Measurements from ENCODE around the gene COX4I1.

The COX4I1 gene

GRCh38 chr16:85777583-85778310, 21.7 kb upstream of the COX4I1 start:
- H3K9me3 ChIP-seq (ENCODE audit: low read length), result no peaks in the 10 kb centered on the region
- no peak overlapping the region for H3K4me3 ChIP-seq (ENCODE audit: low read length)
- H3K36me3 ChIP-seq (ENCODE audit: insufficient read depth, low read length), result peaks cover 53% of the 10 kb centered on the region
- no peak overlapping the region for H2AFZ ChIP-seq (ENCODE audit: low read depth, low read length)
- no peaks in the 10 kb centered on the region for H3K27me3 ChIP-seq (ENCODE audit: insufficient read depth, low read length)
- no peaks in the 10 kb centered on the region for H3K4me1 ChIP-seq (ENCODE audit: insufficient read depth, low read length)

GRCh38 chr16:85778873-85779272, 20.6 kb upstream of the COX4I1 start:
- Histone ChIP-seq H3K9me3 (ENCODE audit: low read length) (no peaks in the 10 kb centered on the region), H3K4me1 (ENCODE audit: insufficient read depth, low read length) (no peaks in the 10 kb centered on the region), H3K36me3 (ENCODE audit: insufficient read depth, low read length) (peaks cover 53% of the 10 kb centered on the region), H3K4me3 (ENCODE audit: low read length) (no peak overlapping the region), H2AFZ (ENCODE audit: low read depth, low read length) (no peak overlapping the region), H3K27me3 (ENCODE audit: insufficient read depth, low read length) (no peaks in the 10 kb centered on the region)

GRCh38 chr16:85780281-85780680, 19.2 kb upstream of the COX4I1 start:
- Histone ChIP-seq H3K9me3 (ENCODE audit: low read length) (no peaks in the 10 kb centered on the region), H3K27me3 (ENCODE audit: insufficient read depth, low read length) (no peaks in the 10 kb centered on the region), H3K4me3 (ENCODE audit: low read length) (no peak overlapping the region), H2AFZ (ENCODE audit: low read depth, low read length) (no peak overlapping the region), H3K4me1 (ENCODE audit: insufficient read depth, low read length) (no peaks in the 10 kb centered on the region), H3K36me3 (ENCODE audit: insufficient read depth, low read length) (peaks cover 57% of the 10 kb centered on the region)

DNA sequence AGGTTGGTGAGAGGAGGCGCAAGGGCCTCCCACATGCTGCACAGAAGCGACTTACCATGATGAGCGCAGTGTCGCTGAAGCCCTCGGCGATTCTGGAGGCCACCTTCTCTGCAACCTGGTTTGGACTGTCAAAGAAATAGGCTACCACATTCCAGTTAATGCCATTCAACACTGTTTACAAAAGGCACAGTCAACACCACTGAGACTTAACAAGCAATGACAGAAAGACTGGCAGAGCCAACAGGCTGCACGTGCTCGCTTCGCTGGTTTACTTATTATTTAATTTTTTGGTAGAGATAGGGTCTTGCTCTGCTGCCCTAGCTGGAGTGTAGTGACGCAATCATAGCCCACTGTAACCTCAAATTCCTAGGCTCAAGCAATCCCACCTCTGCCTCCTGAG, 18.3 kb upstream of the COX4I1 start:
- no peak overlapping the region for H2AFZ ChIP-seq (ENCODE audit: low read depth, low read length)
- no peak overlapping the region for H3K4me3 ChIP-seq (ENCODE audit: low read length)
- H3K27me3 ChIP-seq (ENCODE audit: insufficient read depth, low read length), result no peaks in the 10 kb centered on the region
- peaks cover 66% of the 10 kb centered on the region for H3K36me3 ChIP-seq (ENCODE audit: insufficient read depth, low read length)
- H3K4me1 ChIP-seq (ENCODE audit: insufficient read depth, low read length), result no peaks in the 10 kb centered on the region
- no peaks in the 10 kb centered on the region for H3K9me3 ChIP-seq (ENCODE audit: low read length)

GRCh38 chr16:85781695-85782370, 17.7 kb upstream of the COX4I1 start:
- Histone ChIP-seq H3K36me3 (ENCODE audit: insufficient read depth, low read length) (peaks cover 73% of the 10 kb centered on the region), H3K4me3 (ENCODE audit: low read length) (no peak overlapping the region), H2AFZ (ENCODE audit: low read depth, low read length) (no peak overlapping the region), H3K27me3 (ENCODE audit: insufficient read depth, low read length) (no peaks in the 10 kb centered on the region), H3K4me1 (ENCODE audit: insufficient read depth, low read length) (no peaks in the 10 kb centered on the region), H3K9me3 (ENCODE audit: low read length) (no peaks in the 10 kb centered on the region)

GRCh38 chr16:85782451-85782850, 17.0 kb upstream of the COX4I1 start:
- H3K27me3 ChIP-seq (ENCODE audit: insufficient read depth, low read length), result no peaks in the 10 kb centered on the region
- H3K9me3 ChIP-seq (ENCODE audit: low read length), result no peaks in the 10 kb centered on the region
- no peaks in the 10 kb centered on the region for H3K4me1 ChIP-seq (ENCODE audit: insufficient read depth, low read length)
- peaks cover 75% of the 10 kb centered on the region for H3K36me3 ChIP-seq (ENCODE audit: insufficient read depth, low read length)
- no peak overlapping the region for H2AFZ ChIP-seq (ENCODE audit: low read depth, low read length)
- H3K4me3 ChIP-seq (ENCODE audit: low read length), result no peak overlapping the region

DNA sequence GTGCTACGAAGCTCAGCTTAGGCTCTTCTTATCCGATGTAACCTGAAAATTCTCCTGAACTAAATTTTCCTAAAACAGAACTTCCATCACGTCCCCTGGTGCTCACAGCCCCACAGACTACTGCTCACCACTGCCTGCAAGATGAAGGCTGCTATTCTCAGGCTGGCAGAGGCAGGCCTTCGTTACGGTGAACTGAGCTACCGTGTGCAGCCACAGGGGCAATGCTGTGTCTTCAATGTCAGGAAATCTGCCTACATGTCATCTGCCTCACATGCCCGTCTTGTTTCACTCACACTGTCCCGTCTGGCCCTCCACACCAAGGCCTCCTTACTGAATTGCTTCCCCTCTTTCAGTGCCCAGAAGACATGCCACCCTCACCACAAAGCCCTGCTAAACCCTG, 16.1 kb upstream of the COX4I1 start:
- H3K36me3 ChIP-seq (ENCODE audit: insufficient read depth, low read length), result peaks cover 75% of the 10 kb centered on the region
- no peak overlapping the region for H2AFZ ChIP-seq (ENCODE audit: low read depth, low read length)
- no peaks in the 10 kb centered on the region for H3K9me3 ChIP-seq (ENCODE audit: low read length)
- H3K27me3 ChIP-seq (ENCODE audit: insufficient read depth, low read length), result no peaks in the 10 kb centered on the region
- H3K4me3 ChIP-seq (ENCODE audit: low read length), result no peak overlapping the region
- no peaks in the 10 kb centered on the region for H3K4me1 ChIP-seq (ENCODE audit: insufficient read depth, low read length)

DNA sequence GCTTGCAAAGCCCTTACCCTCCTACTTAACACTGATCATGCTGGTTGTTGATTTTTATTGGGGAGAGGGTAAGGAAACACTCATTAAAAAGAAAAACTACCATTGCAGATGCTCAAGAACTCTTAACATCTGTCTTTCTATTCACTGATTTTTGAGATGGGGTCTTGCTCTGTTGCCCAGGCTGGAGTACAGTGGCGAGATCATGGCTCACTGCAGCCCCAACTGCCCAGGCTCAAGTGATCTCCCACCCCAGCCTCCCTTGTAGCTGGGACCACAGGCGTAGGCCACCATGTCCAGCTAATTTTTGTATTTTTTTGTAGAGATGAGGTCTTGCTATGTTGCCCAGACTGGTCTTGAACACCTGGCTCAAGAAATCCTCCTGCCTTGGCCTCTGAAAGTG, 14.7 kb upstream of the COX4I1 start:
- Histone ChIP-seq H3K27me3 (ENCODE audit: insufficient read depth, low read length) (no peaks in the 10 kb centered on the region), H3K4me3 (ENCODE audit: low read length) (no peak overlapping the region), H3K9me3 (ENCODE audit: low read length) (no peaks in the 10 kb centered on the region), H3K36me3 (ENCODE audit: insufficient read depth, low read length) (peaks cover 68% of the 10 kb centered on the region), H2AFZ (ENCODE audit: low read depth, low read length) (no peak overlapping the region), H3K4me1 (ENCODE audit: insufficient read depth, low read length) (no peaks in the 10 kb centered on the region)

GRCh38 chr16:85785927-85786326, 13.6 kb upstream of the COX4I1 start:
- Histone ChIP-seq H3K4me1 (ENCODE audit: insufficient read depth, low read length) (no peaks in the 10 kb centered on the region), H3K27me3 (ENCODE audit: insufficient read depth, low read length) (no peaks in the 10 kb centered on the region), H3K36me3 (ENCODE audit: insufficient read depth, low read length) (peaks cover 57% of the 10 kb centered on the region), H3K9me3 (ENCODE audit: low read length) (no peaks in the 10 kb centered on the region), H2AFZ (ENCODE audit: low read depth, low read length) (no peak overlapping the region), H3K4me3 (ENCODE audit: low read length) (no peak overlapping the region)

DNA sequence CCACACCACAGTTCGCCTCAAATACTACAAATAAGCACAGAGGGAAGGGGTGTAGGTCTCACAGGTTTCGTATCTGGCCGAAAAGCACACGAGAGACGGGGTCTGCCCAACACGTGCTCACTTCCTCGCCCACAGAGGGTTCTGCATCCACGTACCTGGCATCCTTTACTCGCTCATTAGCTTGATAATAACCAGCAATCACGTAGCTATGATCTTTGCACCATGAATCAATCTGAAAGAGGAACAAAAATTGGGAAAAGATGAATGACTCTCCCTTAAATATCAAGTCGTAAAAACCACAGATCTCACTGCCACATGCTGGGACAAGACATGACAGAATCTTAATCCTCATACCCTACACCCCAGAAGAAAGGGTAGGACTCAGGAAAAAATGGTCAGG, 10.7 kb upstream of the COX4I1 start:
- H3K36me3 ChIP-seq (ENCODE audit: insufficient read depth, low read length), result peaks cover 48% of the 10 kb centered on the region

GRCh38 chr16:85789773-85790172, 9.7 kb upstream of the COX4I1 start:
- peaks cover 50% of the 10 kb centered on the region for H3K36me3 ChIP-seq (ENCODE audit: insufficient read depth, low read length)
- no peaks in the 10 kb centered on the region for H3K27me3 ChIP-seq (ENCODE audit: insufficient read depth, low read length)
- H3K9me3 ChIP-seq (ENCODE audit: low read length), result peaks cover 9% of the 10 kb centered on the region
- no peak overlapping the region for H3K4me3 ChIP-seq (ENCODE audit: low read length)
- no peak overlapping the region for H2AFZ ChIP-seq (ENCODE audit: low read depth, low read length)
- H3K4me1 ChIP-seq (ENCODE audit: insufficient read depth, low read length), result no peaks in the 10 kb centered on the region

More for the DNA sequence above, 10.7 kb upstream of the COX4I1 start:
- Histone ChIP-seq H3K4me1 (ENCODE audit: insufficient read depth, low read length) (no peaks in the 10 kb centered on the region), H3K4me3 (ENCODE audit: low read length) (no peak overlapping the region), H2AFZ (ENCODE audit: low read depth, low read length) (no peak overlapping the region), H3K9me3 (ENCODE audit: low read length) (peaks cover 9% of the 10 kb centered on the region), H3K27me3 (ENCODE audit: insufficient read depth, low read length) (no peaks in the 10 kb centered on the region)

- Histone ChIP-seq H3K27me3 (ENCODE audit: insufficient read depth, low read length) (no peaks in the 10 kb centered on the region), H3K9me3 (ENCODE audit: low read length) (peaks cover 9% of the 10 kb centered on the region), H3K4me3 (ENCODE audit: low read length) (no peak overlapping the region), H2AFZ (ENCODE audit: low read depth, low read length) (no peak overlapping the region), H3K36me3 (ENCODE audit: insufficient read depth, low read length) (peaks cover 40% of the 10 kb centered on the region), H3K4me1 (ENCODE audit: insufficient read depth, low read length) (peaks cover 11% of the 10 kb centered on the region)
Measured at GRCh38 chr16:85793662-85794298, 5.7 kb upstream of the COX4I1 start.

DNA sequence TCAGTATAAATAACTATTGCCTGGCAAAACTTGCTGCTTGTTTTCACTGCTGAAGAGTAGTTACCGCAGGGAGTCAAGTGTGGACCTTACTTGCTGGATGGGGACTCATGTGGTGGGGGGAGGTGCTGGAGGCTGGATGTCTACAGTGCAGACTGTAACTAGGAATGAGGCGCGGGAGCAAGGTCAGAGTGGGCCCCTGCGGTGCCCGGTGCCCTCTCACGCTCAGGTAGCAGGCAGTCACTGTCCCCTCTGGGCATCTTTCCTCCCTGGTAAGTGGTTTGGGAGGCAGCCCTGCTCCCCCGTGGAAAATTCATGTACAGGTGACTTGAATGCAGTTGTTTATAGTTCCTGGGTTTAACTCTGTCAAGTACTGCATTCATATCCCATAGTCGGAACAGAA, 4.8 kb upstream of the COX4I1 start:
- Histone ChIP-seq H3K36me3 (ENCODE audit: insufficient read depth, low read length) (peaks cover 37% of the 10 kb centered on the region), H3K9me3 (ENCODE audit: low read length) (peaks cover 9% of the 10 kb centered on the region)

More for the DNA sequence above, 4.8 kb upstream of the COX4I1 start:
- no peak overlapping the region for H3K4me3 ChIP-seq (ENCODE audit: low read length)
- peaks cover 11% of the 10 kb centered on the region for H3K4me1 ChIP-seq (ENCODE audit: insufficient read depth, low read length)
- no peaks in the 10 kb centered on the region for H3K27me3 ChIP-seq (ENCODE audit: insufficient read depth, low read length)
- no peak overlapping the region for H2AFZ ChIP-seq (ENCODE audit: low read depth, low read length)

Data from neuron (in vitro differentiated cells).